ENCODE data around the gene DHRS2. TPM values are rescaled to one million over a fixed set of nuclear protein-coding genes. Genes with fewer than 3 reads are reported as not detected.

DHRS2 gene
- total RNA-seq, 4 donors from 2014 or later = 0.28 to 0.37 TPM; not detected in 2

- Histone ChIP-seq H3K9me3 (no peaks in the 10 kb centered on the region), H3K27me3 (no peaks in the 10 kb centered on the region), H3K4me3 (no peak overlapping the region), H3K27ac (no peak overlapping the region), H3K4me1 (no peaks in the 10 kb centered on the region), H3K36me3 (no peaks in the 10 kb centered on the region)
- no peak for DNase-seq
- intact Hi-C loops (cut with DNase I; ENCODE audit: low total_unique reads) = no loop called here
- TF ChIP-seq POLR2A (IDR thresholded peaks at IDR 0.05) = no peak
- TF ChIP-seq, protein P1, sequence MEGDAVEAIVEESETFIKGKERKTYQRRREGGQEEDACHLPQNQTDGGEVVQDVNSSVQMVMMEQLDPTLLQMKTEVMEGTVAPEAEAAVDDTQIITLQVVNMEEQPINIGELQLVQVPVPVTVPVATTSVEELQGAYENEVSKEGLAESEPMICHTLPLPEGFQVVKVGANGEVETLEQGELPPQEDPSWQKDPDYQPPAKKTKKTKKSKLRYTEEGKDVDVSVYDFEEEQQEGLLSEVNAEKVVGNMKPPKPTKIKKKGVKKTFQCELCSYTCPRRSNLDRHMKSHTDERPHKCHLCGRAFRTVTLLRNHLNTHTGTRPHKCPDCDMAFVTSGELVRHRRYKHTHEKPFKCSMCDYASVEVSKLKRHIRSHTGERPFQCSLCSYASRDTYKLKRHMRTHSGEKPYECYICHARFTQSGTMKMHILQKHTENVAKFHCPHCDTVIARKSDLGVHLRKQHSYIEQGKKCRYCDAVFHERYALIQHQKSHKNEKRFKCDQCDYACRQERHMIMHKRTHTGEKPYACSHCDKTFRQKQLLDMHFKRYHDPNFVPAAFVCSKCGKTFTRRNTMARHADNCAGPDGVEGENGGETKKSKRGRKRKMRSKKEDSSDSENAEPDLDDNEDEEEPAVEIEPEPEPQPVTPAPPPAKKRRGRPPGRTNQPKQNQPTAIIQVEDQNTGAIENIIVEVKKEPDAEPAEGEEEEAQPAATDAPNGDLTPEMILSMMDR (IDR thresholded peaks at IDR 0.05) = no peak
These were observed 12.7 kb downstream of the DHRS2 start for GRCh38 chr14:23648764-23649460.

DNA sequence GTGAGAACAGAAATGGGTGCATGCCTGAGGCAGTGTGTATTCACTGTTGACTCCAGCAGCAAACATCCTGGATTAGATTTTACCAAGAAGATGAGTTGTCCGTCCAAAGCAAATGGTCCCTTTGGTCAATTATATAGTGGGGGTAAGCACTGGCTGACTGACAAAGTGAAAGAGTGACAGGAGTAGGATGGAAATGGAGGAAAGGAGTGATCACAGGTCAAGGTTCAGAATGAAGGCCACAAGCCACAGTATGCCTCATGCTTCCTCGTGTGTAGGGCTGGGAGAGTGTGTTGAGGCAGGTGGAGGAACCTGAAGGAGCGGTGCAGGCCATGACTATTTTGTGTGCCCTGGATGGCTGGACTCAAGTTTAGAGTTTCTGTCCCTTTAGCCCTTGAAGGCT, 14.3 kb downstream of the DHRS2 start:
- H3K9me3 ChIP-seq = no peaks in the 10 kb centered on the region
- no peaks in the 10 kb centered on the region for H3K4me1 ChIP-seq
- no peaks in the 10 kb centered on the region for H3K27me3 ChIP-seq
- H3K36me3 ChIP-seq = no peaks in the 10 kb centered on the region
- DNase-seq = no peak
- intact Hi-C loops (cut with DNase I; ENCODE audit: low total_unique reads) = no loop called here
- TF ChIP-seq POLR2A (IDR thresholded peaks at IDR 0.05) = no peak
- TF ChIP-seq, protein P1 (IDR thresholded peaks at IDR 0.05) = no peak
- H3K4me3 ChIP-seq = no peak overlapping the region
- no peak overlapping the region for H3K27ac ChIP-seq

GRCh38 chr14:23653051-23653450, 16.9 kb downstream of the DHRS2 start:
- intact Hi-C loops (cut with DNase I; ENCODE audit: low total_unique reads) = no loop called here

DNA sequence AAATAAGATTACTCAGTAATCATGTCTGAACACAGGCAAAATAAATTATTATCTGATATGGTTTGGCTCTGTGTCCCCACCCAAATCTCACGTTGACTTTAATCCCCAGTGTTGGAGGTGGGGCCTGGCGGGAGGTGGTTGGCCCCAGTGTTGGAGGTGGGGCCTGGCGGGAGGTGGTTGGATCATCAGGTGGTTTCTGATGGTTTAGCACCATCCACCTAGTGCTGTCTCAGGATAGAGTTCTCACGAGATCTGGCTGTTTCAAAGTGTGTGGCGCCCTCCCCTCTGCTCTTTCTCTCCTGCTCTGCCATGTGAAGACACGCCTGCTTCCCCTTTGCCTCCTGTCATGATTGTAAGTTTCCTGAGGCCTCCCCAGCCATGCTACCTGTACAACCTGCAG, 18.1 kb downstream of the DHRS2 start:
- no peak overlapping the region for H3K4me3 ChIP-seq
- H3K36me3 ChIP-seq = no peaks in the 10 kb centered on the region
- H3K27me3 ChIP-seq = no peaks in the 10 kb centered on the region
- intact Hi-C loops (cut with DNase I; ENCODE audit: low total_unique reads) = no loop called here
- TF ChIP-seq POLR2A (IDR thresholded peaks at IDR 0.05) = no peak
- no peak overlapping the region for H3K27ac ChIP-seq
- no peak for DNase-seq
- no peaks in the 10 kb centered on the region for H3K9me3 ChIP-seq
- no peaks in the 10 kb centered on the region for H3K4me1 ChIP-seq

More at GRCh38 chr14:23653051-23653450, 16.9 kb downstream of the DHRS2 start:
- no peak overlapping the region for H3K4me3 ChIP-seq
- H3K9me3 ChIP-seq = no peaks in the 10 kb centered on the region
- no peak for DNase-seq
- no peaks in the 10 kb centered on the region for H3K36me3 ChIP-seq
- TF ChIP-seq POLR2A (IDR thresholded peaks at IDR 0.05) = no peak
- TF ChIP-seq, protein P1 (IDR thresholded peaks at IDR 0.05) = no peak
- no peaks in the 10 kb centered on the region for H3K4me1 ChIP-seq
- no peaks in the 10 kb centered on the region for H3K27me3 ChIP-seq
- no peak overlapping the region for H3K27ac ChIP-seq

DNA sequence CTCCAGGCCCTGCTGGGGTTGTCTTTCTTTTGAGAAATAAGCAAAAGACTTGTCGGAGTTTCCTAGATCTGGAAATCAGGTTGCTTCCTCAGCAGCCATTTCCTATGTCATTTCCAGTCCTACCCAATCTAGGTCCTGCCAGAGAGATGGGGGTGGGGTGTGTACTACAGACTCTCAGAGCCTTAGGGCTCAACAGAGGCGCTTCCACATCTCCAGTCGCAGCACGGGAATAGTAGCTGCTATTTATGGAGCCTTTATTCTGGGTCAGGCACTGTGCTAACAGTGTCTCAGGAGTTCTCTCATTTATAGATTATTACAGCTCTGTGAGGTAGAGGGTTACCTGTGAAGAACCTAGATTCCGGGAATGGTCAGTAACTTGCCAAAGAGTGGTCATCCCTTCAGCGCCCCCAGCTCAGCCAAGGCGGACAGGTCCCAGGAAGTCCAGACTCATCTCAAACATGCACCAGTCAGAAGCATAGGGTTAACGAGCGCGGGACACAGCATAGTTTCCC, 21.9 kb downstream of the DHRS2 start:
- DNase-seq = no peak
- H3K4me1 ChIP-seq = no peaks in the 10 kb centered on the region
- no peaks in the 10 kb centered on the region for H3K27me3 ChIP-seq
- H3K4me3 ChIP-seq = no peak overlapping the region
- TF ChIP-seq POLR2A (IDR thresholded peaks at IDR 0.05) = no peak
- TF ChIP-seq, protein P1 (IDR thresholded peaks at IDR 0.05) = no peak
- H3K27ac ChIP-seq = no peak overlapping the region
- intact Hi-C loops (cut with DNase I; ENCODE audit: low total_unique reads) = no loop called here
- H3K9me3 ChIP-seq = no peaks in the 10 kb centered on the region
- no peaks in the 10 kb centered on the region for H3K36me3 ChIP-seq
